Astrocyte (in vitro differentiated cells and primary cell): Measurements from ENCODE around the gene MYO16.

ENCODE experiments used
- CTCF ChIP-seq: IDR thresholded peaks from 2 replicates; pipeline ENCODE4 v1.5.1; 2011; ENCODE audit warnings: low read depth, mild to moderate bottlenecking, inconsistent platforms, low read length, moderate library complexity; ENCODE audit not compliant: insufficient read depth
- EZH2 ChIP-seq: IDR thresholded peaks from 2 replicates; pipeline ENCODE4 v1.6.1; 2012; ENCODE audit warnings: mild to moderate bottlenecking, low read length, inconsistent platforms; ENCODE audit not compliant: insufficient read depth

- no peak for TF ChIP-seq CTCF
- TF ChIP-seq EZH2: no peak
These were observed 5.3 kb upstream of the MYO16 start for GRCh38 chr13:108624108-108624507.
